Glomerular visceral epithelial cell (primary cell): ENCODE measurements around the gene TNS3.

Source experiments
- DNase-seq: peaks from one replicate; pipeline ENCODE4 v3.0.0-alpha.2; 2016; ENCODE audit errors: extremely low spot score

The TNS3 gene

GRCh38 chr7:47525066-47525623, 56.8 kb downstream of the TNS3 start:
- no peak for DNase-seq

- DNase-seq = no peak
These were observed 58.5 kb downstream of the TNS3 start for GRCh38 chr7:47523401-47523800.

GRCh38 chr7:47521816-47522561, 59.9 kb downstream of the TNS3 start:
- DNase-seq = no peak

GRCh38 chr7:47521011-47521795, 60.7 kb downstream of the TNS3 start:
- DNase-seq = no peak

- no peak for DNase-seq
These were observed 61.5 kb downstream of the TNS3 start for GRCh38 chr7:47520406-47520805.

GRCh38 chr7:47518827-47519226, 63.1 kb downstream of the TNS3 start:
- DNase-seq = peak; percentile 60

- no peak for DNase-seq
These were observed 64.0 kb downstream of the TNS3 start for GRCh38 chr7:47517821-47518480.

- no peak for DNase-seq
These were observed 64.8 kb downstream of the TNS3 start for GRCh38 chr7:47516985-47517600.

GRCh38 chr7:47516386-47516785, 65.5 kb downstream of the TNS3 start:
- DNase-seq = no peak

GRCh38 chr7:47515305-47515834, 66.5 kb downstream of the TNS3 start:
- DNase-seq = no peak

- no peak for DNase-seq
These were observed 67.1 kb downstream of the TNS3 start for GRCh38 chr7:47514818-47515217.

GRCh38 chr7:47514367-47514766, 67.5 kb downstream of the TNS3 start:
- no peak for DNase-seq

GRCh38 chr7:47513741-47514241, 68.1 kb downstream of the TNS3 start:
- no peak for DNase-seq

GRCh38 chr7:47512481-47513176, 69.3 kb downstream of the TNS3 start:
- DNase-seq = no peak

- DNase-seq = no peak
These were observed 70.1 kb downstream of the TNS3 start for GRCh38 chr7:47511699-47512370.

- DNase-seq = no peak
These were observed 71.1 kb downstream of the TNS3 start for GRCh38 chr7:47510786-47511185.

GRCh38 chr7:47510192-47510591, 71.7 kb downstream of the TNS3 start:
- DNase-seq = no peak

- DNase-seq = no peak
These were observed 72.3 kb downstream of the TNS3 start for GRCh38 chr7:47509571-47509970.

- peak; percentile 32 for DNase-seq
These were observed 73.2 kb downstream of the TNS3 start for GRCh38 chr7:47508389-47509380.
